ENCODE results near the gene WDPCP. TPM values are rescaled to one million over a fixed set of nuclear protein-coding genes. Genes with fewer than 3 reads are reported as not detected.

Gene WDPCP
- total and polyA plus RNA-seq, 2 of the 4 experiments (the other 2 are of a cell fraction): 2.2 to 10.2 TPM

DNA sequence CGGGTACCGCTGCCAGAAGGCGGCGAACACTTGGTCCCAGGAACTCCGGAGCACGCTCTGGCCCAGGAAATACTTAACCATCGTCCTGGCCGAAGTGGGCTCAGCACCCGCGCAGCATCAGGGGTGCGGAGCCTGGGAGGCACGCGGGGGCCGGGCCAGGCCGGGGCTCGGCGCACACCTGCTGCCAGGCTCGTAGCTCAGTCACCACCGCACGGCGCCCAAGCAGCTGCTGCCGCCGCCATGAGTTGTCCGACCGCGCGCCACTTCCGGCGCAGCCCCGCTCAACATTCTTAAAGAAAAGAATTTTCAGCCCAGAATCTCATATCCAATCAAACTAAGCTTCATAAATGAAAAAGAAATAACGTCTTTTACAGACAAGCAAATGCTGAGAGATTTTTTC lies 34.5 kb upstream of the WDPCP start:
- H3K27ac ChIP-seq (ENCODE audit: insufficient read depth, low read length): no peak overlapping the region
- ChIA-PET CTCF (interaction anchor here (0.6 kb wide), 1 partner anchor 80 kb away, joined by 4 read pairs; no protein-coding TSS in a partner anchor), POLR2A (ENCODE audit: unreplicated experiment) (no interaction called here)
- H4K5ac ChIP-seq (ENCODE audit: low read depth, low read length): no peak overlapping the region
- no peaks in the 10 kb centered on the region; the same call in 1 of the 2 replicates for H3K27me3 ChIP-seq (ENCODE audit: control insufficient read depth, insufficient read depth, low read length)
- H2BK5ac ChIP-seq (ENCODE audit: low read depth, low read length, poor library complexity, severe bottlenecking): no peak overlapping the region
- BruUV-seq (replicated peaks): no TSS peak
- in situ Hi-C loops (cut with MboI; ENCODE audit: low sequenced_read_pairs) (no loop called here), intact Hi-C loops (cut with micrococcal nuclease) (no loop called here), dilution Hi-C loops (cut with HindIII; ENCODE audit: low sequenced_read_pairs, unreplicated experiment) (no loop called here)
- H3K18ac ChIP-seq (ENCODE audit: low read depth, low read length): no peak overlapping the region
- H2AK5ac ChIP-seq (ENCODE audit: low read depth, low read length): no peak overlapping the region
- TF ChIP-seq, protein P1, sequence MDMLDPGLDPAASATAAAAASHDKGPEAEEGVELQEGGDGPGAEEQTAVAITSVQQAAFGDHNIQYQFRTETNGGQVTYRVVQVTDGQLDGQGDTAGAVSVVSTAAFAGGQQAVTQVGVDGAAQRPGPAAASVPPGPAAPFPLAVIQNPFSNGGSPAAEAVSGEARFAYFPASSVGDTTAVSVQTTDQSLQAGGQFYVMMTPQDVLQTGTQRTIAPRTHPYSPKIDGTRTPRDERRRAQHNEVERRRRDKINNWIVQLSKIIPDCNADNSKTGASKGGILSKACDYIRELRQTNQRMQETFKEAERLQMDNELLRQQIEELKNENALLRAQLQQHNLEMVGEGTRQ (IDR thresholded peaks at IDR 0.05; ENCODE audit: low read depth, low read length): no peak
- TF ChIP-seq FOS (IDR thresholded peaks at IDR 0.05; ENCODE audit: low read depth, low read length) (no peak), BHLHE40 (IDR thresholded peaks at IDR 0.05; ENCODE audit: low read depth, low read length) (no peak), POLR2A (IDR thresholded peaks at IDR 0.05; ENCODE audit: low read depth, low read length) (no peak), MAZ (IDR thresholded peaks at IDR 0.05; ENCODE audit: borderline replicate concordance, low read depth, low read length) (no peak), NFE2L2 (IDR thresholded peaks at IDR 0.05; ENCODE audit: low read depth, low read length) (no peak), CEBPB (IDR thresholded peaks at IDR 0.05; ENCODE audit: low read depth, low read length) (no peak), RAD21 (IDR thresholded peaks at IDR 0.05; ENCODE audit: low read length) (no peak), CHD1 (IDR thresholded peaks at IDR 0.05; ENCODE audit: low read depth, low read length) (no peak)
- TF ChIP-seq, protein P2, sequence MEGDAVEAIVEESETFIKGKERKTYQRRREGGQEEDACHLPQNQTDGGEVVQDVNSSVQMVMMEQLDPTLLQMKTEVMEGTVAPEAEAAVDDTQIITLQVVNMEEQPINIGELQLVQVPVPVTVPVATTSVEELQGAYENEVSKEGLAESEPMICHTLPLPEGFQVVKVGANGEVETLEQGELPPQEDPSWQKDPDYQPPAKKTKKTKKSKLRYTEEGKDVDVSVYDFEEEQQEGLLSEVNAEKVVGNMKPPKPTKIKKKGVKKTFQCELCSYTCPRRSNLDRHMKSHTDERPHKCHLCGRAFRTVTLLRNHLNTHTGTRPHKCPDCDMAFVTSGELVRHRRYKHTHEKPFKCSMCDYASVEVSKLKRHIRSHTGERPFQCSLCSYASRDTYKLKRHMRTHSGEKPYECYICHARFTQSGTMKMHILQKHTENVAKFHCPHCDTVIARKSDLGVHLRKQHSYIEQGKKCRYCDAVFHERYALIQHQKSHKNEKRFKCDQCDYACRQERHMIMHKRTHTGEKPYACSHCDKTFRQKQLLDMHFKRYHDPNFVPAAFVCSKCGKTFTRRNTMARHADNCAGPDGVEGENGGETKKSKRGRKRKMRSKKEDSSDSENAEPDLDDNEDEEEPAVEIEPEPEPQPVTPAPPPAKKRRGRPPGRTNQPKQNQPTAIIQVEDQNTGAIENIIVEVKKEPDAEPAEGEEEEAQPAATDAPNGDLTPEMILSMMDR (conservative IDR thresholded peaks at IDR 0.05; ENCODE audit: low read depth, low read length): no peak
- no peak overlapping the region for H3K4me3 ChIP-seq (ENCODE audit: insufficient read depth, low read depth, low read length)
- H3K36me3 ChIP-seq (ENCODE audit: control insufficient read depth, insufficient read depth, low read length): no peaks in the 10 kb centered on the region
- H2BK15ac ChIP-seq (ENCODE audit: low read depth, low read length): no peak overlapping the region
- no peak overlapping the region for H2AFZ ChIP-seq (replicated peaks; ENCODE audit: low read length, poor library complexity)
- WGBS, 2 experiments (ENCODE audit: extremely low coverage in 2 of 2, insufficient read length in 1 of 2): 97% methylated on average over 6 of the region's 31 CpGs; no CpG with 5 or more reads in 1 of the 2 experiments
- H3K56ac ChIP-seq (ENCODE audit: extremely low read depth, insufficient read depth, low read length): no peak overlapping the region
- no peaks in the 10 kb centered on the region for H3K79me1 ChIP-seq (ENCODE audit: low read depth in 1 of 2, low read length in 2 of 2)
- H4K91ac ChIP-seq (ENCODE audit: insufficient read depth, low read depth, low read length): no peak overlapping the region
- H3K9me1 ChIP-seq (ENCODE audit: insufficient read depth, low read length): no peaks in the 10 kb centered on the region
- H2BK120ac ChIP-seq (ENCODE audit: low read depth, low read length): no peak overlapping the region
- no peak overlapping the region for H3K4me2 ChIP-seq (ENCODE audit: low read depth, low read length)
- H4K20me1 ChIP-seq (ENCODE audit: insufficient read depth, low read length): no peaks in the 10 kb centered on the region
- no peak overlapping the region for H2AK9ac ChIP-seq (replicated peaks; ENCODE audit: low read depth, low read length, poor library complexity)
- no peaks in the 10 kb centered on the region for H3K9me3 ChIP-seq (ENCODE audit: control insufficient read depth, insufficient read depth, low read length)
- H3K9ac ChIP-seq (ENCODE audit: low read depth, low read length): no peak overlapping the region
- H3K14ac ChIP-seq (replicated peaks; ENCODE audit: low read depth, low read length): no peak overlapping the region
- DNase-seq (no peak), ATAC-seq (ENCODE audit: low read depth) (no peak)
- no peak overlapping the region for H4K8ac ChIP-seq (ENCODE audit: low read depth in 2 of 2, low read length in 2 of 2)
- H3K4ac ChIP-seq (ENCODE audit: low read depth, low read length): no peak overlapping the region
- H3K23ac ChIP-seq (ENCODE audit: low read depth, low read length): no peak overlapping the region
- H2BK20ac ChIP-seq (ENCODE audit: low read depth, low read length): no peak overlapping the region
- H3K4me1 ChIP-seq (ENCODE audit: control insufficient read depth, insufficient read depth, low read length): no peaks in the 10 kb centered on the region

Measured in IMR-90 (cell line).